Colonic mucosa (tissue), 4 donors: ENCODE results near the gene RAD51B. TPM values are rescaled to one million over a fixed set of nuclear protein-coding genes. Genes with fewer than 3 reads are reported as not detected.

Experiments used
- DNase-seq: peaks from one replicate; pipeline ENCODE4 v3.0.0-alpha.2; 2020
- H3K27ac ChIP-seq: fragments of 200-600 bp; one replicate; pipeline ENCODE4 v1.8.0; 2021
- H3K27me3 ChIP-seq: fragments of 200-600 bp; one replicate; pipeline ENCODE4 v1.8.0; 2021
- H3K36me3 ChIP-seq: fragments of 200-600 bp; one replicate; pipeline ENCODE4 v1.8.0; 2021
- H3K4me1 ChIP-seq: fragments of 200-600 bp; one replicate; pipeline ENCODE4 v1.8.0; 2021; ENCODE audit warnings: mild to moderate bottlenecking
- H3K4me3 ChIP-seq: fragments of 200-600 bp; one replicate; pipeline ENCODE4 v1.8.0; 2021
- H3K9ac ChIP-seq, 2 donors: one replicate each; pipeline ENCODE4 v1.7.0; 2013; ENCODE audit warnings: control low read depth in 2 of 2, low read depth in 2 of 2, low read length in 2 of 2
- H3K9me3 ChIP-seq: fragments of 200-600 bp; one replicate; pipeline ENCODE4 v1.8.0; 2021
- CTCF ChIP-seq: fragments of 200-600 bp; IDR thresholded peaks from one replicate; pipeline ENCODE4 v1.8.0; 2022; ENCODE audit warnings: antibody characterized with exemption, mild to moderate bottlenecking
- intact Hi-C: fragments of 100-400 bp; cut with DNase I; formaldehyde crosslinking; loops from one replicate; pipeline ENCODE4 v1.14.1; 2022
- total RNA-seq, 2 donors: library from RNA; stranded (reverse); fragmentation: NEBNext Ultra II Directional in 1 of 2; extraction: Animal tissue kit (Norgen Biotek cat#: 25700) in 1 of 2; gene quantifications; one replicate each; pipeline ENCODE4 v1.2.1, GENCODE V29; 2021
- donor health status: healthy.
- donor health status: DM: no; HTN: no; CAD: no.
- donor health status: DM: no; HTN: no; CAD: no.

RAD51B gene
- total RNA-seq, 2 donors from 2014 or later: 12.7 to 22.0 TPM

DNA sequence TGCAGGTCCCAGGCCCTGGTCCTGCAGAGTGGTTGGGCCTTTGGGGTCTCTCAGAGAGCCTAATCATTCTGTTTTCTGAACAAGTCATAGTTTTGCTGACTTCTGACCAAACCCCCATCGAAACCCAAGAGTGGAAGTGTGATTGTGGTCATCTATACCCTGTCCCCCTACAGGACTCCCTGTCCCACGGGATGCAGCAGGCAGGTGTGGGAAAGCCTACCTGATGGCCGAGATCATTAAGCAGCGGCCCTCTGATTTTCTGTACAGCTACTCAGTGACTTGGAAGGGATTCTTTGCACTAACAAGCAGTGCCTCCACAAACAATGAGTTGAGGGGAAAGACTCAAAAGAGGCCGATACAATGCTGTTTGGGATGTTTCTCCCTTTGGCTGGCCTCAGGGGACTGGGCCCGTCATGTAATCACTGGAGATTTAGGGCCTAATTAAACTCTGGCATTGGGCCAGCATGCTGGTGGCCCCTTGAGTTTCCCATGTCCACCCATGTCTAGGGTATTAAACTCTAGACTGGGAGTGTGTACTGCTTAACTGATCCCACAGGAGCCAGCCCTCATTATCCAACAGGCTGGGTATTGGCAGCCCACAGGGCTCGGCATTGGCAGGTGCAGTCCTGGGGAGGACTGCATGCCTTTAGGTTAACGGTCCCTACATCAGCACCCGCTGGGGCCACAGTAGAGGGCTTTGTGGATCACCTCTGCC lies 780.5 kb downstream of the RAD51B start:
- Histone ChIP-seq H3K4me3 (no peak overlapping the region), H3K9ac (peak overlapping the region in 1 of 2 donors; percentile 58), H3K27me3 (no peaks in the 10 kb centered on the region), H3K36me3 (no peaks in the 10 kb centered on the region), H3K4me1 (peaks cover 6% of the 10 kb centered on the region), H3K9me3 (no peaks in the 10 kb centered on the region), H3K27ac (peak overlapping the region; percentile 91)
- no peak for TF ChIP-seq CTCF
- DNase-seq: no peak
- intact Hi-C loops: no loop called here

DNA sequence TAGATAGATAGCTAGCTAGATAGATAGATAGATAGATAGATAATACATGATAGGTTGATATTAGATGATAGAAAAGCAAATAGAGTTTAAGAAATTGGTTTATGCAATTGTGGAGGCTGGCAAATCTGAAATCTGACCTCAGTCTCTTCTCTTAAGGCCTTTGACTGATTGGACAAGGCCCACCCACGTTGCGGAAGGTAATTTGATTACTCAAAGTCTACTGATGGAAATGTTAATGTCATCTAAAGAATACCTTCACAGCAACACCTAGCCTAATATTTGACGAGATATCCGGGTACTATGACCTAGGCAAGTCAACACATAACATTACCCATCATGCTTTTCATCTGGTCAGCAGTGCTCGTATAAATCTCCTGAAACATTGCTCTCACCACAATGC lies 782.9 kb downstream of the RAD51B start:
- Histone ChIP-seq H3K27ac (no peak overlapping the region), H3K27me3 (no peaks in the 10 kb centered on the region), H3K4me3 (no peak overlapping the region), H3K36me3 (no peaks in the 10 kb centered on the region), H3K9ac (no peak overlapping the region), H3K9me3 (no peaks in the 10 kb centered on the region), H3K4me1 (peaks cover 14% of the 10 kb centered on the region)
- intact Hi-C loops: no loop called here
- TF ChIP-seq CTCF: no peak
- no peak for DNase-seq

DNA sequence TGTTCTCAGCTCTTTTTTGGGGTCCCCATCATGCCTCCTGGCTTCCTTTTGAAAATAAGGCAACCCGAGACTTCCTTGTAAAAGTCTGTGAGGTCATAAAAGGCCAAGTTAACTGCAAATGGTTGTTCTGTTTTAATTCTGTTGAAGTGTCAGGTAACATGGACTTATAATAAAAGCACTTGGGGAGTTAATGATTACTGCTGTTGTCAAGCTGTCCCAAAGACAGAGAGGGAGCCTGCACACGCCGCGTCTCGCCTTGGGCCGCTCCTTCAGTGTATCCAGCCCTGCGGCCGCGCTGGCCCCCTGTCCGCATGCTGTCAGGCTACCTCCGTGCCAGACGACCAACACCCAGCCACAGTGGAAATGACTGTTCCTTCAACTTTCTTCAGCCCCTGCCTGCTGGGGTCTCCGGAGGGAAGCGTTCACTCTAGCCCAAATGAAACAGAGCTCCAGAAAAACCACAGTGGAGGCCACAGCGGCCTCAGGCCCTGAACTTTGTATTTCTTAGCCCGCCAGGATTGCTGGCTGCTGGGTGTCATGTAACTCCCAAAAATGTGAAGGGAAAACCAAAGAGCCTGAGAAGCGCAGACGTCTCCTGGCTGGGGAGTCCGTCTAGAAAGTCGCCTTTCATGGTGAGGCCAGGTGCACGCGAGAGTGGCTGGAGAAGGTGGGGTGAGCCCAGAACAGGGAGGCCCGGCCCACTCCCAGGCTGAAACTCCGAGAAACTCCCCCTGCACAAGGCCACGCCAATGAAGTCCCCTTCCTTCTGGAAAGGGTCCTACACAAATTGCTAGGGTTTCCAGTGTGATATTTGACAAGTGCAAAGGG lies 784.2 kb downstream of the RAD51B start:
- no peak for TF ChIP-seq CTCF
- intact Hi-C loops: no loop called here
- H3K27me3 ChIP-seq: no peaks in the 10 kb centered on the region
- H3K9me3 ChIP-seq: no peaks in the 10 kb centered on the region
- H3K27ac ChIP-seq: no peak overlapping the region
- H3K9ac ChIP-seq: no peak overlapping the region
- DNase-seq: no peak
- H3K4me3 ChIP-seq: no peak overlapping the region
- H3K4me1 ChIP-seq: peaks cover 20% of the 10 kb centered on the region
- H3K36me3 ChIP-seq: no peaks in the 10 kb centered on the region

DNA sequence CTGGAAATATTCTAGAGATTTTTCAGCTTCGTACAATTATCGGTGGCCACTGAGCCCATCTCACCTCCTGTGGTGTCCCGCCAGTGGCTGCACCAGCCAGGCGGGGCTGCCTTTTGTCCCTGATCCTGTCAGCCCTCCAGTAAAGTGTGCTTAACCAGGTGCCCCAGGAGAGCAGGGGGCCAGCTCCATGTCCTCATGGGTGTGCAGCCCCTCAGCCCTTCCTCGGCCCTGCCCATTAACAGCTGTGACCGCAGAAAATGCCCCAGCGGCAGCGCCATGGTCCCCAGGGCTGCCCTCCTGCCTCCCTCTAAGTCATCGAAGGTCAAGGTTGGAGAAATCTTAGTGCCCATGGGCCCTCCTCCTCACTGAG lies 784.8 kb downstream of the RAD51B start:
- no peak for DNase-seq
- Histone ChIP-seq H3K9me3 (no peaks in the 10 kb centered on the region), H3K27me3 (no peaks in the 10 kb centered on the region), H3K27ac (no peak overlapping the region), H3K36me3 (no peaks in the 10 kb centered on the region), H3K4me3 (no peak overlapping the region), H3K9ac (no peak overlapping the region), H3K4me1 (peaks cover 20% of the 10 kb centered on the region)
- no peak for TF ChIP-seq CTCF
- intact Hi-C loops: no loop called here

DNA sequence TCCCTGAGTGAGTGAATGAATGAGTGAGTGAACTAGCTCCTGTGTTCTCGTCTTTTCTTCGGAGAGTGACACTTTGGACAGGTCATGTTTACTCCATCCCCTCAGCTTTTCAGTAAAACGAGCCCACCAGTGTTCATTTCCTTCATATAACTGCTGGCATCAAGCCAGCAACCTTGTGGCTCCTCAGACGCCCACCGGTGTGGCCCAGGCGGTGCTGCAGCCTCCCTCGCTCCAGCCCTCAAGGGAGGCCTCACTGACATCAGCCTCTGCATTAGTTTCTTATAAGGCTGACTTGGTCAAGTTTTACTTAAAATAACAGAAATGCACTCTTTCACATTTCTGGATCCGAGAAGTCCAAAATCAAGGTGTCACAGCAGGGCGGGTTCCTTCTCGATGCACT lies 785.2 kb downstream of the RAD51B start:
- DNase-seq: no peak
- intact Hi-C loops: no loop called here
- TF ChIP-seq CTCF: no peak
- Histone ChIP-seq H3K9ac (no peak overlapping the region), H3K4me1 (peaks cover 20% of the 10 kb centered on the region), H3K27ac (no peak overlapping the region), H3K9me3 (no peaks in the 10 kb centered on the region), H3K4me3 (no peak overlapping the region), H3K27me3 (no peaks in the 10 kb centered on the region), H3K36me3 (no peaks in the 10 kb centered on the region)
